ENCODE results near the gene ADH1C.

DNA sequence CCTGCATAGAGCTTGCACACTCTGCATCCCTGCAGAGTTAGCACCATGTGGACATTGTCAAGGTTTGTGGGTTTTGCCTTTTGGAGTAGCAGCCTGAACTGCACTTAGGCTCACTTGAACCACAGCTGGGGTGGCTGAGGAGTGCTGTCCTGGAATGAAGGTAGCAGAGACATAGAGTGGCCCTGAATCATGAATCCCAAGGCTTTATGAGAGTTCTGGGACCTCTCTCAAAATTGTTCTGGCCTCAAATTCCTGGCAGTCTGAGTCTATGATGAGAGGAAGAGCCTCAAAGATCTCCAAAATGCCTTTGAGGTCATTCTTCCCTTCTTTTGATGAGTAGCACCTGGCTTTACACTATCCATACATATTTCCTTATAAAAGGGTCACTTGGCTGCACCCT lies 37.1 kb upstream of the ADH1C start:
- TF ChIP-seq, protein P1, sequence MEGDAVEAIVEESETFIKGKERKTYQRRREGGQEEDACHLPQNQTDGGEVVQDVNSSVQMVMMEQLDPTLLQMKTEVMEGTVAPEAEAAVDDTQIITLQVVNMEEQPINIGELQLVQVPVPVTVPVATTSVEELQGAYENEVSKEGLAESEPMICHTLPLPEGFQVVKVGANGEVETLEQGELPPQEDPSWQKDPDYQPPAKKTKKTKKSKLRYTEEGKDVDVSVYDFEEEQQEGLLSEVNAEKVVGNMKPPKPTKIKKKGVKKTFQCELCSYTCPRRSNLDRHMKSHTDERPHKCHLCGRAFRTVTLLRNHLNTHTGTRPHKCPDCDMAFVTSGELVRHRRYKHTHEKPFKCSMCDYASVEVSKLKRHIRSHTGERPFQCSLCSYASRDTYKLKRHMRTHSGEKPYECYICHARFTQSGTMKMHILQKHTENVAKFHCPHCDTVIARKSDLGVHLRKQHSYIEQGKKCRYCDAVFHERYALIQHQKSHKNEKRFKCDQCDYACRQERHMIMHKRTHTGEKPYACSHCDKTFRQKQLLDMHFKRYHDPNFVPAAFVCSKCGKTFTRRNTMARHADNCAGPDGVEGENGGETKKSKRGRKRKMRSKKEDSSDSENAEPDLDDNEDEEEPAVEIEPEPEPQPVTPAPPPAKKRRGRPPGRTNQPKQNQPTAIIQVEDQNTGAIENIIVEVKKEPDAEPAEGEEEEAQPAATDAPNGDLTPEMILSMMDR (IDR thresholded peaks at IDR 0.05), result no peak
- TF ChIP-seq POLR2A (IDR thresholded peaks at IDR 0.05), result no peak

All from lower leg skin (tissue), 3 donors.